Immature natural killer cell (primary cell): ENCODE data around the gene EYS. TPM values are rescaled to one million over a fixed set of nuclear protein-coding genes. Genes with fewer than 3 reads are reported as not detected.
"Not testable (repeated sequence)": the region's sequence is repeated elsewhere in the genome, so short reads cannot be mapped to it uniquely, and the experiment has no call there.

Source experiments
- DNase-seq, 3 donors: peaks; one replicate each; pipeline ENCODE4 v3.0.0; 2022; ENCODE audit warnings: mixed read lengths in 1 of 3
- H3K27ac Mint-ChIP-seq, 6 donors: one replicate each; pipeline ENCODE4 v1.8.0; 2020; ENCODE audit warnings: mixed read lengths in 6 of 6, mild to moderate bottlenecking in 5 of 6, inconsistent platforms in 4 of 6, moderate library complexity in 3 of 6
- H3K27me3 Mint-ChIP-seq, 3 donors: one replicate each; pipeline ENCODE4 v1.8.0; 2020 to 2021; ENCODE audit warnings: low read depth in 3 of 3, mild to moderate bottlenecking in 3 of 3, mixed read lengths in 3 of 3, moderate library complexity in 3 of 3, inconsistent platforms in 1 of 3
- H3K36me3 Mint-ChIP-seq, 3 donors: one replicate each; pipeline ENCODE4 v1.8.0; 2020; ENCODE audit warnings: mixed read lengths in 3 of 3, inconsistent platforms in 2 of 3, mild to moderate bottlenecking in 2 of 3
- H3K4me1 Mint-ChIP-seq, 2 donors: one replicate each; pipeline ENCODE4 v1.8.0; 2020; ENCODE audit warnings: inconsistent platforms in 2 of 2, mild to moderate bottlenecking in 2 of 2, mixed read lengths in 2 of 2, moderate library complexity in 1 of 2
- H3K4me3 Mint-ChIP-seq, 5 donors: one replicate each; pipeline ENCODE4 v1.8.0; 2020; ENCODE audit warnings: mild to moderate bottlenecking in 5 of 5, mixed read lengths in 5 of 5, inconsistent platforms in 3 of 5, moderate library complexity in 3 of 5
- H3K9me3 Mint-ChIP-seq, 6 donors: one replicate each; pipeline ENCODE4 v1.8.0; 2020; ENCODE audit warnings: mild to moderate bottlenecking in 6 of 6, mixed read lengths in 6 of 6, inconsistent platforms in 4 of 6, moderate library complexity in 3 of 6
- polyA plus RNA-seq, 3 donors: library from polyadenylated mRNA; unstranded; fragments of 300-500 nt; fragmentation: Illumina TruSeq; gene quantifications; one replicate each; pipeline ENCODE4 v1.2.3, GENCODE V29; 2021

The EYS gene
- polyA plus RNA-seq, 3 donors from 2014 or later = not detected

DNA sequence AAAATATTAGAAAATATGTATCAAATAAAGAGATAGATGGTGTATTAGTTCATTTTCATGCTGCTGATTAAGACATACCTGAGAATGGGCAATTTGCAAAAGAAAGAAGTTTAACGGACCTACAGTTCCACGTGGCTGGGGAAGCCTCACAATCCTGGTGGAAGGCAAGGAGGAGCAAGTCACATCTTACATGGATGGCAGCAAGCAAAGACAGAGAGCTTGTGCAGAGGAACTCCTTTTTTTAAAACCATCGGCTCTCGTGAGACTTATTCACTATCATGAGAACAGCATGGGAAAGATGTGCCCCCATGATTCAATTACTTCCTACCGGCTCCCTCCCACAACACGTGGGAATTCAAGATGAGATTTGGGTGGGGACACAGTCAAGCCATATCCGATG lies 223.4 kb downstream of the EYS start:
- H3K36me3 Mint-ChIP-seq, H3K4me1 Mint-ChIP-seq, DNase-seq, H3K27ac Mint-ChIP-seq, H3K27me3 Mint-ChIP-seq, H3K4me3 Mint-ChIP-seq: not testable (repeated sequence)
- H3K9me3 Mint-ChIP-seq = peaks cover 5 to 43% (median 30%) of the 10 kb centered on the region in 6 donors

DNA sequence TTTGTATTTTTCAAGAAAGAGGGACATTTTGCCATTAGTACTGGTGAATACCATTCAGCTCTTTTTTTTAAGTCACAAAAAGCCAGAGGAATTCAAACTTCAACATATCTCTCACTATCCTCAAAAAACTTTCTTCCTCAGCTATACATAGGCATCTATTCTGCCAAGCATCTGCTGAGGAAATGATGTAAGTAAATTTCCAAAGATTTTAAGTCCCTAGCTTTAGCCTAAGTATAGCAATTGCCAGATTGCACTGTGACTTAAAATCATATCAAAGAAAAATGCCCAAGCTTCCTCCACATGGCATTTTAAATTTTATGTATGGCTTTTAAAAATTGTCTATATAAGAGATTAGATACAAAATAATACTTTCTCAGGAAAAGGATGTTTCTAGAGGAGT lies 237.4 kb downstream of the EYS start:
- no peaks in the 10 kb centered on the region for H3K4me1 Mint-ChIP-seq
- peaks cover 0 to 4% (median 0%) of the 10 kb centered on the region in 3 donors for H3K36me3 Mint-ChIP-seq

DNA sequence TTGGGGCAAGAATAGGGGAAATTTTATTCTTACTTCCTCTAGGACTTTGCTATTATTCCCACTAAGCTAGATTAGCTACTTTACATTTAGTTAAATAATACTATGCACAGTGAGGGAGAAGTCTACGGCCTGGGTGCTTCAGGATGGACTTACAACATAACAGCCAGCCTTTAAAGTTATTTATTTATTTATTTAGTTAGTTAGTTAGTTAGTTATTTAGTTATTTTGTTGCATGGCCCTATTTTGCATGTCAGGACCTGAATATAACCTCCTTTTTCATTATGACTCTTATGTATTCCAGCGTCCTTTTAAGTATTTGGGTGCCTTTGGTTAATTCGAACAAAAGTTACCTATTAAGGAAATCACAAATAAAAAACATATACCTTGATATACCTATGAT lies 238.7 kb downstream of the EYS start:
- H3K4me1 Mint-ChIP-seq = no peaks in the 10 kb centered on the region
- H3K27me3 Mint-ChIP-seq = peaks cover 0 to 2% (median 0%) of the 10 kb centered on the region in 3 donors
- H3K9me3 Mint-ChIP-seq = peaks cover 4 to 47% (median 28%) of the 10 kb centered on the region in 6 donors
- H3K4me3 Mint-ChIP-seq = no peak overlapping the region
- no peak overlapping the region for H3K27ac Mint-ChIP-seq
- no peaks in the 10 kb centered on the region for H3K36me3 Mint-ChIP-seq
- DNase-seq = no peak

More for the DNA sequence above, 237.4 kb downstream of the EYS start:
- H3K4me3 Mint-ChIP-seq = no peak overlapping the region
- no peaks in the 10 kb centered on the region for H3K27me3 Mint-ChIP-seq
- peaks cover 10 to 50% (median 32%) of the 10 kb centered on the region in 6 donors for H3K9me3 Mint-ChIP-seq
- no peak overlapping the region for H3K27ac Mint-ChIP-seq
- no peak for DNase-seq

DNA sequence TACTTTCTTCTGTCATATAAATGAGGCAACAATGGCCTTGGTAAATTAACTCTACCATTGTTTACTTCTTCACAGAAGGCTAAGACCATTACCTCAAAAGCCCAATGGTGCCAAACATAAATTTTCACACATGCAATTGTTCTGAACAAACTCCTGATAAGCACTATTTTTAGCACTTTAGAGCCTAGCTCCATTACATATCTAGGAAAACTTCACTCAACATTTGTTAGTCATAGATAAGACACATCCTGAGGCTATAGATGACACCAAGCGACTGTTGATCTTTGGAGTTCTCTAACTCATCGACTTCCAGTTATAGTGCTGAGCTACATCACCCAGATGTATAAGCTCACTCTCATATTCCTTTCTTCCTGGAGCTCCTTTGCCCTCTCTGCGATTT lies 245.9 kb downstream of the EYS start:
- Mint-ChIP-seq H3K4me3 (no peak overlapping the region), H3K4me1 (no peaks in the 10 kb centered on the region), H3K36me3 (no peaks in the 10 kb centered on the region), H3K27ac (no peak overlapping the region), H3K9me3 (peaks cover 5 to 60% (median 31%) of the 10 kb centered on the region in 6 donors), H3K27me3 (peaks cover 0 to 2% (median 0%) of the 10 kb centered on the region in 3 donors)
- DNase-seq = no peak

DNA sequence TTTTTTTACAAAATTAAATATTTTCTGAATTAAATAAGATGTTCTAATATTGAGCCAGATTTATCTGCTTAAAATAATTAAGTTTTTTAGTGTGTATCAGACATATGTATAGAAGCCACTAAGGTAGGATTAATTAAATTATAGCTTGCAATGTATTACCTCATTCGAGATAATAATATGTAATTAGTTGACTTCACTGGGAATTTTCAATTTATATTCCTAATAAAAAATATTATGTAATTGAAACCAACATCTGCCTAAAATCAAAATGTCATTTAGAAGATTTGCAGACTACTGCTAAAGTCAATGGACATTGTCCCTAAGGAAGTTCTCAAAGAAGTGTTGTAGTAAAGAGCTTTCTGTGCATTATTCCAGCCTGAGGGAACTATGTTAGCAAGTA lies 254.7 kb downstream of the EYS start:
- Mint-ChIP-seq H3K4me3 (no peak overlapping the region), H3K36me3 (no peaks in the 10 kb centered on the region), H3K27ac (no peak overlapping the region), H3K4me1 (no peaks in the 10 kb centered on the region), H3K27me3 (no peaks in the 10 kb centered on the region), H3K9me3 (peaks cover 16 to 59% (median 33%) of the 10 kb centered on the region in 6 donors)
- no peak for DNase-seq

DNA sequence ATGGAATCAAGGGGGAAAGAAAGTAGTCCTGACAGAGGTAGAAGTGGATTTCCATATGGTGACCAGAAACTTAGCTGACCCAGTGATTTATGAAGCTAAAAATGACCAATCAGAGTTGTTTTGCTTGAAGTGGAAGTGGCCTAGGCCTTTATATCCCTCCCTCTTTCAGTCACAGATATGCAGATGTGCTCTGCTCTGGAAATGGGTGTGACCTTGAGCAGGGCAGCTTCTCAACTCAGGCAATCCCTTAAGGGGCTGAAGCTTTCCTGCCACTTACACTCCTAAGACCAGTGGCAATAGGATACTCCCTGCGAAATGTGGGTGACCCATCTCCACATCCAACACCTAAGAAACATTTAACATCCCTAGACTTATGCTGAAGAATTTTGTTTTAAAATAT lies 256.6 kb downstream of the EYS start:
- no peak overlapping the region for H3K4me3 Mint-ChIP-seq
- H3K36me3 Mint-ChIP-seq = no peaks in the 10 kb centered on the region
- H3K4me1 Mint-ChIP-seq = no peaks in the 10 kb centered on the region
- no peaks in the 10 kb centered on the region for H3K27me3 Mint-ChIP-seq
- no peak for DNase-seq
- H3K27ac Mint-ChIP-seq = no peak overlapping the region
- H3K9me3 Mint-ChIP-seq = peaks cover 10 to 45% (median 21%) of the 10 kb centered on the region in 6 donors

DNA sequence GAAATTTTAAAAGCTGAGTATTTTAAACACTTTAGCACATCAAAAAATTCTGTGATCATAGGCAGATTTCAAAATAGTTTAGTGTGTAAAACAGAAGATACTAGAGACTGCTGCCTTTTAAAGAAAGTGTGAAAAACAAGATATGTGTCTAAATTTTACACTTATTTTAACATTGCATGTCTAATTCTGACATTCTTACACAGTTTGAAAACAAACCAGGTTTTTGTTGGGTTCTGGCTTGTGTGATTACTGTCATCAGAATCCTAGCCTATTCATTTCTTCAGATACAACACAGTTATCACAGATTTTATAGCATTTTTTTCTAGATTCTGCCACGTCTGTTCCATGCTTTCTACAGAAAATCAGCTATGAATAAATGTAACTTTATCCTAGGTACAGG lies 257.1 kb downstream of the EYS start:
- Mint-ChIP-seq H3K27me3 (no peaks in the 10 kb centered on the region), H3K36me3 (no peaks in the 10 kb centered on the region), H3K4me3 (no peak overlapping the region), H3K9me3 (peaks cover 6 to 40% (median 21%) of the 10 kb centered on the region in 6 donors), H3K4me1 (no peaks in the 10 kb centered on the region), H3K27ac (no peak overlapping the region)
- DNase-seq = no peak

DNA sequence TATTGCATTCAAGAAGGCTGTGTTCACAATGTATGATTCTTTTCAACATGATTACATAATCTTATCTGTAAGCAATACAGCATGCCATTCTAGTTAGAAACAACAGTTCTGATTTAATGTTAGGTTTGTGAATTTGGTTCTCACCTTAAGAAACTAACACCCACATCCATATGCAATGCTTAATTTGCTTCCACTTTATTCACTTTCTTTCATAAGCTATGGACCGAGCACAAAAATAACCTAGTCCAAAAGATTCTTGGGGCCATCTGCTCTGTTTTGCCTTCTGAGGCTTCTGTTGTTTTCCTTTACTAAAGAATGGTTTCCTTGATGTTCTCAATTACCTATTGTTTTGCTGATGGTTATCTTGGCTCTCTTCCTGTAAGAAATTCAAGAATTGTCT lies 258.2 kb downstream of the EYS start:
- H3K4me1 Mint-ChIP-seq = no peaks in the 10 kb centered on the region

DNA sequence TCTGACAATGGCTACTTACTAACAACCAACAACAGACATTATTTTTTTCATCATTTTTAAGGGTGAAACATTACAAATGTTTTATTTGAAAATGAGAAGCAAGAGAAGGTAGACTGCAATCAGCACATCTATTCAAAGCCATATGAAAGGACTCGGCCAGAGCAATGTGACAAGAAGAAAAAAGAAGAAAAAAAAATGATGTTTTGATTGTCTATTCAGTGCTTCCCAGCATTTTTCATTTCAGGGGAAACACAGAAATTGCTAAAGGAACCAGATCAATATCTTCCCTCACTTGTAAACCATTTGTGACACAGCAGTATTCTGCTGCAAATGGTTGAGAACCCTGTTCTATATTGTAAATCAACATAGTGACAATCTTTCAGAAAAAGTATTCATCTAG lies 270.7 kb downstream of the EYS start:
- Mint-ChIP-seq H3K27me3 (peaks cover 0 to 1% (median 0%) of the 10 kb centered on the region in 3 donors), H3K4me1 (no peaks in the 10 kb centered on the region), H3K9me3 (peaks cover 10 to 34% (median 19%) of the 10 kb centered on the region in 6 donors), H3K36me3 (peaks cover 0 to 3% (median 0%) of the 10 kb centered on the region in 3 donors), H3K27ac (no peak overlapping the region), H3K4me3 (no peak overlapping the region)
- DNase-seq = no peak

More for the DNA sequence above, 258.2 kb downstream of the EYS start:
- no peaks in the 10 kb centered on the region for H3K36me3 Mint-ChIP-seq
- no peaks in the 10 kb centered on the region for H3K27me3 Mint-ChIP-seq
- no peak overlapping the region for H3K27ac Mint-ChIP-seq
- H3K4me3 Mint-ChIP-seq = no peak overlapping the region
- no peak for DNase-seq
- peaks cover 8 to 34% (median 18%) of the 10 kb centered on the region in 6 donors for H3K9me3 Mint-ChIP-seq

DNA sequence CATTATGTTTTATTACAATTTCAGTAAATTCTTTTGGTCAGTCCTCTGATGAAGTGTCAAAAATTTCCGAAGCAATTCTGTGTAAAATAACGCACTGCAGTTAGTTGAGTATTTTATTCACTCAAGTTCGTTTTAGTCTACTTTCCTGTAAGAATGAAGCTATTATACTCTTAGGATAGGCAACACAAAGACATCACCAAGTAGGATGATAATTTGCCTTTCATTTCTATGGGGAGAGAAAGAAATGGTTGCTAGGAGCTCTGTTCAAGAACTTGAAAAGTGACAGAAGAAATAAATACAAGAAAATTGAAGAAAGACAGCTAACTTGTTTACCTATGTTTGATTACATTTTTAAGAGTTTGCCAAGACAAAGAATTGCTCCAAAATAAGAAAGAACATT lies 290.4 kb downstream of the EYS start:
- no peaks in the 10 kb centered on the region for H3K27me3 Mint-ChIP-seq
- H3K4me3 Mint-ChIP-seq = no peak overlapping the region
- no peak overlapping the region for H3K27ac Mint-ChIP-seq
- no peak for DNase-seq
- no peaks in the 10 kb centered on the region for H3K4me1 Mint-ChIP-seq
- peaks cover 0 to 4% (median 4%) of the 10 kb centered on the region in 3 donors for H3K36me3 Mint-ChIP-seq
- peaks cover 7 to 51% (median 35%) of the 10 kb centered on the region in 6 donors for H3K9me3 Mint-ChIP-seq

DNA sequence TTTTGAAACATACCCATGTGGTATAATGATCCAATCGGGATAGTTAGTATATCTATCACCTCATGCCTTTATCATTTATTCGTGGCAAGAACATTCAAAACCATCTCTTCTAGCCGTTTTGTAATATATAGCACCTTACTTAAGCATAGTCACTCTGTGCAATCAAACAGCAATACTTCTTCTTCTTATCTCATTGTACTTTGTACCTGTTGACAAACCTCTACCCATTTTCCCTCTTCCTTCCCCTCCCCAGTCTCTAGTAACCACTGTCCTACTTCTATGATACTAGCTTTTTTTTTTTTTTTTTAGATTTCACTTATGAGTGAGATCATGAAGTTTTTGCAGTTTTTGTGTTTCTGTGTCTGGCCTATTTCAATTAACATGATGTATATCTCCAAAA lies 296.7 kb downstream of the EYS start:
- H3K36me3 Mint-ChIP-seq = peaks cover 0 to 4% (median 0%) of the 10 kb centered on the region in 3 donors
- peaks cover 0 to 4% (median 0%) of the 10 kb centered on the region in 3 donors for H3K27me3 Mint-ChIP-seq
- H3K27ac Mint-ChIP-seq = no peak overlapping the region
- H3K4me1 Mint-ChIP-seq = no peaks in the 10 kb centered on the region
- no peak overlapping the region for H3K4me3 Mint-ChIP-seq
- H3K9me3 Mint-ChIP-seq = peaks cover 18 to 54% (median 40%) of the 10 kb centered on the region in 6 donors
- DNase-seq = no peak

DNA sequence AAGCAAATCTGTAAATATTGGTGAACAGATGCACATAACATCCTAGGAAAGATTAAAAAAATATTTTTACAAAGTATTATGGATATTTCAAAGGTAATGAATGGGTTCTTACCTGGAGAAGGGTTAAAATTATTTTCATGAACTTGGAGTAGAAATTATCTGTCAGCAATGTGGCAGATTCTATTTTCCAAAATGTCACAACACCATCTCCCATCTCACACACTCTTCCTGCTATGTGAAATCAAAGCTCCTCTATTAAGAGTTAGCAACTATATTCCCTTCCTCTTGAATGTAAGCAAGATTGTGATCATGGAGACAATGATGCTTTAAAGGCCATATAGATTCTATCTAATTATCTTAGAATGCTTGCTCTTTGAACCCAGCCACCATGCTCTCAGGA lies 304.5 kb downstream of the EYS start:
- H3K9me3 Mint-ChIP-seq = peaks cover 11 to 63% (median 34%) of the 10 kb centered on the region in 6 donors
- DNase-seq = no peak
- H3K27me3 Mint-ChIP-seq = peaks cover 0 to 3% (median 0%) of the 10 kb centered on the region in 3 donors
- H3K27ac Mint-ChIP-seq = no peak overlapping the region
- H3K4me3 Mint-ChIP-seq = no peak overlapping the region
- no peaks in the 10 kb centered on the region for H3K4me1 Mint-ChIP-seq
- peaks cover 0 to 4% (median 0%) of the 10 kb centered on the region in 3 donors for H3K36me3 Mint-ChIP-seq

DNA sequence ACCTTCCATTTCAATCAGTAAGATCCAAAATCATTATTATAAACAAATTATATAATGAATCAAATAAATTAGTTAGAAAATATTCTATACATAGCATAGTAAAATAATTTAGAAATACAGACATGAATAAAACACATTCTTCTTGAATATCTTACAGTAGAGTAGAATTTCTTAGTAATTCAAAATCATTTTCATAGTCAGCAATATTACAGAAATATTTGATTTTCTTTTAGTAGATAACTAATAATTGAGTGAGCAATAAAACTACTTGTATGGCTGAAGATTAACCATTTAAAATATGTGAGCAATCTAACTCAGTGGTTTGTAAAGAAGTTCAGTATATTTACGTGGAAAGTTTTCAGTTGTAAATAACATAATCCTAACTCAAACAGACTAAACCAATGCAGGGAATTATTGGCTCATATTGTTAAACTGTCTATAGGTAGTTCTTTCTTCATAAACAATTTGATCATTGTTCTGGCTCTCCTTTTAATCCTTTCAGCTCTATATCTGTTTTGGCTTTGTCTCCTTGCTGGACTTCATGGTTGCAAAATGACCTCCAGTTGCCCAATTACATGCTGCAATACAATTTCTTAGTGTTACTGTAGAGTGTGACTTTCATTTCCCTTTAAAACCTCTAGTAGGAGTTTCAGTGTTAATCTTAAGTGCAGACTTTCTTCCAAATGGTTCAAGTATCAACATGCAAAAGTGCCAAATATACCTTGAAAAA lies 307.5 kb downstream of the EYS start:
- no peak for DNase-seq
- Mint-ChIP-seq H3K4me3 (no peak overlapping the region), H3K9me3 (peaks cover 27 to 67% (median 50%) of the 10 kb centered on the region in 6 donors), H3K27me3 (peaks cover 0 to 3% (median 1%) of the 10 kb centered on the region in 3 donors), H3K27ac (no peak overlapping the region), H3K4me1 (no peaks in the 10 kb centered on the region), H3K36me3 (peaks cover 0 to 7% (median 0%) of the 10 kb centered on the region in 3 donors)

DNA sequence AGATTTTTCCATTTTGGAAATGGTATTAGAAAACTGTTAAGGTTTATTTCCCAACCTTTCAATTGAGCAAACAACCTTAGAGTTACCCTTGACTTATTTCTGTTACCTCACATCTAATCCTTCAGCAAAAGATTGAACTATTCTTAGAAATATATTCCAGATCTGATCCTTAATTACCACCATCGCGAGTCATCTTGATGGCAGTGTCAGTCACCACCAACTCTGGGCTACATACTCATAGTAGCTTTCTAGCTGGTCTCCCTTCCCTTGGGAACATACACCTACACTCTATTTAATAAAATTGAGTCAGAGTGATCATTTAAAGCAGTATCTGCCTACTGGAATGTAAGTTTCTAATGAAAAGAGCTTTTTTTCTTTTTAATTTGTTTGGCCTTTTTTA lies 308.2 kb downstream of the EYS start:
- Mint-ChIP-seq H3K4me3 (no peak overlapping the region), H3K36me3 (peaks cover 0 to 7% (median 0%) of the 10 kb centered on the region in 3 donors), H3K27ac (no peak overlapping the region), H3K9me3 (peaks cover 30 to 69% (median 52%) of the 10 kb centered on the region in 6 donors), H3K27me3 (peaks cover 0 to 3% (median 1%) of the 10 kb centered on the region in 3 donors), H3K4me1 (no peaks in the 10 kb centered on the region)
- no peak for DNase-seq
